Activated T-helper 17 cell treated with anti-CD3 and anti-CD28 coated beads, Interleukin-2, amount 50 U/mL, for 72 hours (primary cell): Measurements from ENCODE around the gene ZBTB8OS. TPM values are rescaled to one million over a fixed set of nuclear protein-coding genes. Genes with fewer than 3 reads are reported as not detected.
A peak's percentile ranks its signal among the peaks of the same experiment; 100 is the strongest.
"Not testable (repeated sequence)": the region's sequence is repeated elsewhere in the genome, so short reads cannot be mapped to it uniquely, and the experiment has no call there.

Source experiments
- ATAC-seq: fragments of 150-1000 bp; cut with Tn5 transposase; replicated peaks from 2 replicates; pipeline ENCODE4 v1.10.0; 2021; ENCODE audit warnings: mild to moderate bottlenecking, moderate library complexity
- H3K27ac Mint-ChIP-seq: one replicate; pipeline ENCODE4 v1.8.0; 2022; ENCODE audit warnings: mixed read lengths
- H3K27me3 Mint-ChIP-seq: one replicate; pipeline ENCODE4 v1.8.0; 2022; ENCODE audit warnings: mixed read lengths
- H3K36me3 Mint-ChIP-seq: one replicate; pipeline ENCODE4 v1.8.0; 2022; ENCODE audit warnings: low read depth, mild to moderate bottlenecking, mixed read lengths
- H3K4me1 Mint-ChIP-seq: one replicate; pipeline ENCODE4 v1.8.0; 2022; ENCODE audit warnings: mixed read lengths
- H3K4me3 Mint-ChIP-seq: one replicate; pipeline ENCODE4 v1.8.0; 2022; ENCODE audit warnings: mild to moderate bottlenecking, mixed read lengths
- H3K9me3 Mint-ChIP-seq: one replicate; pipeline ENCODE4 v1.8.0; 2022; ENCODE audit warnings: mixed read lengths
- total RNA-seq, 2 donors: library from RNA; stranded (reverse); gene quantifications; one replicate each; pipeline ENCODE4 v1.2.3, GENCODE V29; 2022

ZBTB8OS gene
- total RNA-seq, 2 donors from 2014 or later = 52.9 to 68.0 TPM

GRCh38 chr1:32632829-32633228, 17.5 kb downstream of the ZBTB8OS start:
- peaks cover 17% of the 10 kb centered on the region for H3K4me1 Mint-ChIP-seq
- no peak for ATAC-seq
- peaks cover 96% of the 10 kb centered on the region for H3K36me3 Mint-ChIP-seq
- no peak overlapping the region for H3K4me3 Mint-ChIP-seq
- H3K27me3 Mint-ChIP-seq = no peaks in the 10 kb centered on the region
- no peak overlapping the region for H3K27ac Mint-ChIP-seq
- H3K9me3 Mint-ChIP-seq = no peaks in the 10 kb centered on the region

- peaks cover 13% of the 10 kb centered on the region for H3K4me1 Mint-ChIP-seq
- H3K9me3 Mint-ChIP-seq, H3K4me3 Mint-ChIP-seq, ATAC-seq, H3K27me3 Mint-ChIP-seq, H3K27ac Mint-ChIP-seq: not testable (repeated sequence)
- H3K36me3 Mint-ChIP-seq = peaks cover 93% of the 10 kb centered on the region
Observed at GRCh38 chr1:32630173-32630572, 20.2 kb downstream of the ZBTB8OS start.

- peak overlapping the region; percentile 42 for H3K4me3 Mint-ChIP-seq
- H3K9me3 Mint-ChIP-seq = no peaks in the 10 kb centered on the region
- H3K27me3 Mint-ChIP-seq = no peaks in the 10 kb centered on the region
- ATAC-seq = no peak
- H3K27ac Mint-ChIP-seq = peak overlapping the region; percentile 78
- H3K36me3 Mint-ChIP-seq = peaks cover 92% of the 10 kb centered on the region
- peaks cover 26% of the 10 kb centered on the region for H3K4me1 Mint-ChIP-seq
Observed at GRCh38 chr1:32627596-32628162, 22.7 kb downstream of the ZBTB8OS start.

- Mint-ChIP-seq H3K27me3 (no peaks in the 10 kb centered on the region), H3K36me3 (peaks cover 93% of the 10 kb centered on the region), H3K4me1 (peaks cover 36% of the 10 kb centered on the region), H3K9me3 (no peaks in the 10 kb centered on the region), H3K4me3 (no peak overlapping the region), H3K27ac (no peak overlapping the region)
- no peak for ATAC-seq
Observed at GRCh38 chr1:32626176-32626575, 24.2 kb downstream of the ZBTB8OS start.

- H3K36me3 Mint-ChIP-seq = peaks cover 88% of the 10 kb centered on the region
- ATAC-seq = peak; percentile 72
- peak overlapping the region; percentile 55 for H3K4me3 Mint-ChIP-seq
- H3K9me3 Mint-ChIP-seq = no peaks in the 10 kb centered on the region
- H3K27ac Mint-ChIP-seq = peak overlapping the region; percentile 87
- H3K4me1 Mint-ChIP-seq = peaks cover 36% of the 10 kb centered on the region
- no peaks in the 10 kb centered on the region for H3K27me3 Mint-ChIP-seq
Observed at GRCh38 chr1:32623775-32624174, 26.6 kb downstream of the ZBTB8OS start.

GRCh38 chr1:32622806-32623681, 27.3 kb downstream of the ZBTB8OS start:
- H3K27me3 Mint-ChIP-seq = no peaks in the 10 kb centered on the region
- H3K4me1 Mint-ChIP-seq = peaks cover 36% of the 10 kb centered on the region
- peak; percentile 91 for ATAC-seq
- peaks cover 81% of the 10 kb centered on the region for H3K36me3 Mint-ChIP-seq
- no peaks in the 10 kb centered on the region for H3K9me3 Mint-ChIP-seq
- peak overlapping the region; percentile 87 for H3K27ac Mint-ChIP-seq
- peak overlapping the region; percentile 55 for H3K4me3 Mint-ChIP-seq

GRCh38 chr1:32622205-32622604, 28.1 kb downstream of the ZBTB8OS start:
- Mint-ChIP-seq H3K27me3 (no peaks in the 10 kb centered on the region), H3K27ac (no peak overlapping the region)

GRCh38 chr1:32619701-32620485, 30.5 kb downstream of the ZBTB8OS start:
- ATAC-seq = peak; percentile 43
- H3K9me3 Mint-ChIP-seq = no peaks in the 10 kb centered on the region
- H3K4me3 Mint-ChIP-seq = peak overlapping the region; percentile 6
- peaks cover 27% of the 10 kb centered on the region for H3K4me1 Mint-ChIP-seq
- H3K27ac Mint-ChIP-seq = no peak overlapping the region
- H3K36me3 Mint-ChIP-seq = peaks cover 56% of the 10 kb centered on the region
- no peaks in the 10 kb centered on the region for H3K27me3 Mint-ChIP-seq

More at GRCh38 chr1:32622205-32622604, 28.1 kb downstream of the ZBTB8OS start:
- H3K9me3 Mint-ChIP-seq = no peaks in the 10 kb centered on the region
- H3K4me1 Mint-ChIP-seq = peaks cover 31% of the 10 kb centered on the region
- ATAC-seq = no peak
- H3K36me3 Mint-ChIP-seq = peaks cover 72% of the 10 kb centered on the region
- no peak overlapping the region for H3K4me3 Mint-ChIP-seq

- Mint-ChIP-seq H3K36me3 (peaks cover 44% of the 10 kb centered on the region), H3K4me1 (peaks cover 21% of the 10 kb centered on the region), H3K9me3 (no peaks in the 10 kb centered on the region), H3K27me3 (no peaks in the 10 kb centered on the region), H3K27ac (no peak overlapping the region), H3K4me3 (no peak overlapping the region)
- ATAC-seq = no peak
Observed at GRCh38 chr1:32618673-32619221, 31.6 kb downstream of the ZBTB8OS start.

- no peaks in the 10 kb centered on the region for H3K9me3 Mint-ChIP-seq
- H3K4me3 Mint-ChIP-seq = no peak overlapping the region
- peaks cover 3% of the 10 kb centered on the region for H3K27me3 Mint-ChIP-seq
- ATAC-seq = no peak
- no peak overlapping the region for H3K27ac Mint-ChIP-seq
- peaks cover 5% of the 10 kb centered on the region for H3K4me1 Mint-ChIP-seq
- H3K36me3 Mint-ChIP-seq = no peaks in the 10 kb centered on the region
Observed at GRCh38 chr1:32613472-32613871, 36.9 kb downstream of the ZBTB8OS start.

- Mint-ChIP-seq H3K27ac (no peak overlapping the region), H3K27me3 (peaks cover 3% of the 10 kb centered on the region), H3K9me3 (no peaks in the 10 kb centered on the region), H3K36me3 (no peaks in the 10 kb centered on the region), H3K4me3 (peak overlapping the region; percentile 65), H3K4me1 (peaks cover 5% of the 10 kb centered on the region)
- ATAC-seq = peak; percentile 100
Observed at GRCh38 chr1:32612189-32612881, 38.0 kb downstream of the ZBTB8OS start.

- peaks cover 5% of the 10 kb centered on the region for H3K4me1 Mint-ChIP-seq
- no peaks in the 10 kb centered on the region for H3K9me3 Mint-ChIP-seq
- peaks cover 3% of the 10 kb centered on the region for H3K27me3 Mint-ChIP-seq
- peak overlapping the region; percentile 65 for H3K4me3 Mint-ChIP-seq
- ATAC-seq = no peak
- H3K36me3 Mint-ChIP-seq = no peaks in the 10 kb centered on the region
- H3K27ac Mint-ChIP-seq = no peak overlapping the region
Observed at GRCh38 chr1:32611859-32612188, 38.5 kb downstream of the ZBTB8OS start.

- Mint-ChIP-seq H3K27ac (no peak overlapping the region), H3K4me3 (no peak overlapping the region), H3K9me3 (no peaks in the 10 kb centered on the region), H3K36me3 (no peaks in the 10 kb centered on the region), H3K4me1 (peaks cover 5% of the 10 kb centered on the region), H3K27me3 (peaks cover 3% of the 10 kb centered on the region)
- no peak for ATAC-seq
Observed at GRCh38 chr1:32609180-32609579, 41.2 kb downstream of the ZBTB8OS start.
